Measurements from ENCODE around the gene DACH1. TPM values are rescaled to one million over a fixed set of nuclear protein-coding genes. Genes with fewer than 3 reads are reported as not detected.

DACH1 gene
- total RNA-seq, 1 donor from 2014 or later = not detected

DNA sequence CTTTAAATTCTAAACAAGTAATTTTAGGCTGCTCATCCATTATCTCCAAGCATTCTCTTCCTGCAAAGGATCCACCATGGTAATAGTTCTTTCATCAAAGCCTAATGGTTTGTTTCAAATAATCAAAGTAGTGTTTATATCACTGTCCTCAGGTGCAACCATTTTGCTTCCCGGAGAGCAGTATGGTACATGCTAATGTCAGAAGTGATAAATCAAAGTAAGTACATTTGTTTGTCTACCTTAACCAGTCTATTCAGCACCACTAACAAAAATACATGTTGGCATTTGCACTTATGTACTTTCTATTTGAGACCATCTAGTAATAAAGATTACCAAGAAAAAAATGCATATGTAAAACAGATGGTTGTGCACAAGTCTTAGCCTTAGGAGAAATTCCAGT lies 37.5 kb downstream of the DACH1 start:
- peaks cover 7% of the 10 kb centered on the region for H3K27me3 Mint-ChIP-seq
- no peak for DNase-seq
- no peak overlapping the region for H3K27ac Mint-ChIP-seq
- H3K4me1 Mint-ChIP-seq = peaks cover 5% of the 10 kb centered on the region
- intact Hi-C loops (cut with micrococcal nuclease) = no loop called here
- no peak overlapping the region for H3K4me3 Mint-ChIP-seq
- no peaks in the 10 kb centered on the region for H3K36me3 Mint-ChIP-seq (ENCODE audit: low read depth)
- H3K9me3 Mint-ChIP-seq = no peaks in the 10 kb centered on the region

- Mint-ChIP-seq H3K27me3 (peaks cover 7% of the 10 kb centered on the region), H3K4me1 (peaks cover 5% of the 10 kb centered on the region), H3K27ac (no peak overlapping the region), H3K36me3 (ENCODE audit: low read depth) (no peaks in the 10 kb centered on the region), H3K4me3 (no peak overlapping the region), H3K9me3 (no peaks in the 10 kb centered on the region)
- no peak for DNase-seq
- intact Hi-C loops (cut with micrococcal nuclease) = no loop called here
Observed at GRCh38 chr13:71828564-71828963, 38.4 kb downstream of the DACH1 start.

DNA sequence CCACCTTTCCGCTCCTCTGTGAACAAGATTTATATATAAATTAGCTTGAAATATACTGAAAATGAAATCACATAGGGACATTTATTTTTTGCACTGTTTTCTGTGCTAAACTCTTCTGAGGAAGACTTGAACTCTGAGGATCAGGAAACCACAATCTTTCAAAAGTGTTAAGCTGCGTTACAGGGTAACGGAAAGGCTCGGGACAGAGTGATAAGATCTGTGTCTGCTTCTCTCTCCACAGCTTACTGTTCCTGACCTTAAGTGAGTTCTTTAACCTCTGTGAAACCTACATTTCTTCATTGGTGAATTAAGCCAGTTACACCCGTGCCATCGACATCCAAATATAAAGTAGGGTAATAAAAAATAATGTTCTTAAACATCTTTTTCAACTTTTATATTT lies 38.9 kb downstream of the DACH1 start:
- intact Hi-C loops (cut with micrococcal nuclease) = no loop called here
- no peak overlapping the region for H3K27ac Mint-ChIP-seq
- H3K9me3 Mint-ChIP-seq = no peaks in the 10 kb centered on the region
- H3K4me3 Mint-ChIP-seq = no peak overlapping the region
- DNase-seq = no peak
- peaks cover 7% of the 10 kb centered on the region for H3K27me3 Mint-ChIP-seq
- peaks cover 5% of the 10 kb centered on the region for H3K4me1 Mint-ChIP-seq
- H3K36me3 Mint-ChIP-seq (ENCODE audit: low read depth) = no peaks in the 10 kb centered on the region

DNA sequence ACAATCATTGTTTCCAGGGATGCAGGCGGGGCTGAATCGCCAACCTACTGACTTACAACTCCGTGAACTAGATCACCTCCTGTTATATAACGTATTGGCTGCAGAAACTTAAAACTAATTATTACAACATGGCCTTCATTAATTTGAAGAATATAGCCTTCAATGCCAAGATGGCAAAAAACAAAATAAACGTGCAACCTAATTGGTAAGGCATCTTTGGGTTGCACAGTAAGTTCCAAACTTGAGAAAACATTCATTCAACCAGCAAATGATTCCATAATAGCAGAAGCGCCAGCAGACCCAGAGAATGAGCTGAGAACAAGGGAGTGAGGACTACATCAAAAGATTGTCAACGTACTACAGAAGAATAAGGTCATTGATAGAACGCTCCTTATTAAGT lies 39.8 kb downstream of the DACH1 start:
- H3K4me1 Mint-ChIP-seq = peaks cover 5% of the 10 kb centered on the region
- DNase-seq = no peak
- H3K27ac Mint-ChIP-seq = no peak overlapping the region
- no peaks in the 10 kb centered on the region for H3K9me3 Mint-ChIP-seq
- intact Hi-C loops (cut with micrococcal nuclease) = no loop called here
- H3K36me3 Mint-ChIP-seq (ENCODE audit: low read depth) = no peaks in the 10 kb centered on the region
- no peak overlapping the region for H3K4me3 Mint-ChIP-seq
- H3K27me3 Mint-ChIP-seq = peaks cover 7% of the 10 kb centered on the region

DNA sequence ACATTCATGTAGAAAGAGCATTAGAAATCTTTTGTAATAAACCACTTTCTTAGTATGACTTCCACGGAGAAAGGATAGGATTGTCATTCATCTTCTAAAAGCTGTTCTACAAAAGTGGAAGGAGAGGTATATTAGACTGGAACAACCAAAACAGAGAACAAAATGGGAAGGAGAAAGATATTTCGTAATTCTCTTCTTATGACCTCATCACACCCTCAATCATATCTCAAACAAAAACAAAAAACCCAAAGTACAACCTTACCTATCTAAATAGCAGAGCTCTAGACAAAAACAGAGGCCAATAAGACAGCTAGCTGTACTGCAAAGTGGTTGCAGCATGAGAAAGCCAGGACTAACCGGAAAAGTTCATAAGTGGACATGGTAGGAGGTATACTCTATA lies 46.3 kb downstream of the DACH1 start:
- Mint-ChIP-seq H3K4me1 (no peaks in the 10 kb centered on the region), H3K4me3 (no peak overlapping the region), H3K36me3 (ENCODE audit: low read depth) (no peaks in the 10 kb centered on the region), H3K9me3 (no peaks in the 10 kb centered on the region), H3K27me3 (no peaks in the 10 kb centered on the region), H3K27ac (no peak overlapping the region)
- no peak for DNase-seq
- intact Hi-C loops (cut with micrococcal nuclease) = no loop called here

DNA sequence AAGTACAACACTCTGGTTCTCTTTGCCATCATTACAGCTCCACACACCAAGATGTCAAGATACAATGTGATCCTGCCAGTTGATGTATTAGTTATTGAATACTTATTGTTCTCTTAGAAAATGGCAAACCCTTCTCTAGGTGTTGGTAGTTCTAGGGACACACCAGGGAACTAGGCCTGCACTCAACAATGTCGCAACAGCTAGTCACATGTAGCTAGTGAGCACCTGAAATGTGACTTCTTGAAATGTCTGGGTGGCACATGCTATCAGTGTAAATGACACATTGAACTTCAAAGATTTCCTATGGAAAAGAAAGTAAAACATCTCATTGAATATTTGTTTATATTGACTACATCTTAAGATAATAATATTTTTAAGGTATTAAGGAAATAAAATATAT lies 49.7 kb downstream of the DACH1 start:
- H3K27me3 Mint-ChIP-seq = no peaks in the 10 kb centered on the region
- H3K9me3 Mint-ChIP-seq = no peaks in the 10 kb centered on the region
- intact Hi-C loops (cut with micrococcal nuclease) = no loop called here
- no peaks in the 10 kb centered on the region for H3K4me1 Mint-ChIP-seq
- no peak overlapping the region for H3K27ac Mint-ChIP-seq
- DNase-seq = no peak
- no peaks in the 10 kb centered on the region for H3K36me3 Mint-ChIP-seq (ENCODE audit: low read depth)
- no peak overlapping the region for H3K4me3 Mint-ChIP-seq

DNA sequence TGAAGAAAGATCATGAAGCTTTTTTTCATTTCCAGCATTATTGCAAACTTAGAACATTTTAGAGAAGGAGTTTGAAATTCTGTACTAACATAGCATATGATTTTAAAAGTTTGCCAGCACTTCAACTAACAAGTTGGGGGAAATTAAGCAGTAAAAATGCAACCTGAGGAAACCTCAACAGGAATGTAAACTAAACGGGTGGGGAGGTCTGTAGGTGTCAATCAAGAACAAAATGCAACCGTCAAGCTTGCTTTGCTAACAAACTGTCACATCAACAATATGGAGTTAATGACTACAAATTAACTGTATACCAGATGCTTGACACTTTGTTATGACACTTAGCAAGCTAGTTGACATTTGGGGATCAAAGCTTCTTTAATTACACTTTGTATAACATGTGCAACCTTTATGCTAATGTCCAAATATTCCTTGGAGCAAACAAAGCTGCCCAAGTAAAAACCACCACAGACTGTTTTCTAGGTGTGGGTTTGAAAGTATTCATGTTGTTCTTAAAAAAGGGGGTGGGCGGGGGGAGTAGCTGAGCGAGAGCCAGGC lies 52.1 kb downstream of the DACH1 start:
- DNase-seq = no peak
- no peaks in the 10 kb centered on the region for H3K36me3 Mint-ChIP-seq (ENCODE audit: low read depth)
- H3K4me3 Mint-ChIP-seq = no peak overlapping the region
- H3K9me3 Mint-ChIP-seq = no peaks in the 10 kb centered on the region
- H3K27ac Mint-ChIP-seq = no peak overlapping the region
- H3K4me1 Mint-ChIP-seq = no peaks in the 10 kb centered on the region
- intact Hi-C loops (cut with micrococcal nuclease) = no loop called here
- no peaks in the 10 kb centered on the region for H3K27me3 Mint-ChIP-seq

- no peaks in the 10 kb centered on the region for H3K27me3 Mint-ChIP-seq
- DNase-seq = no peak
- H3K36me3 Mint-ChIP-seq (ENCODE audit: low read depth) = no peaks in the 10 kb centered on the region
- H3K9me3 Mint-ChIP-seq = no peaks in the 10 kb centered on the region
- no peaks in the 10 kb centered on the region for H3K4me1 Mint-ChIP-seq
- intact Hi-C loops (cut with micrococcal nuclease) = no loop called here
- no peak overlapping the region for H3K4me3 Mint-ChIP-seq
- no peak overlapping the region for H3K27ac Mint-ChIP-seq
Observed at GRCh38 chr13:71813187-71813586, 53.8 kb downstream of the DACH1 start.

DNA sequence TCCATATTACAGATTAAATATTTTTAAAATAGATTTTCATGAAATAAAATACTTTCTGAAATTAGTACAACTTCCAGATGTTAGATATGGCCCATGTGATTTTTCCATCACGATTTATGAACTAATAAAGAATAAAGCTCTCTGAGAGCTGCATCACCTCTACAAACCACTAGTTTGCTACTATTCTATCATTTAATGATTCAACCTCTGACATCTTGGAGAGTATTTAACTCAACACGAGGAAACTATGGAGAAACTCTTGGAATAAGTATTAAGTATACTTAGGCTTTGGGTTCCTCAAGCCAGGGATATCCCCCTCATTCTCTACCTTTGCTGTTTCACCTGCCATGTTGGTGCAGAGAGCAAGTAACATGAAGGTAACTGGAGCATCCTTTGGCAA lies 55.7 kb downstream of the DACH1 start:
- no peaks in the 10 kb centered on the region for H3K4me1 Mint-ChIP-seq
- DNase-seq = no peak
- intact Hi-C loops (cut with micrococcal nuclease) = no loop called here
- no peaks in the 10 kb centered on the region for H3K9me3 Mint-ChIP-seq
- H3K4me3 Mint-ChIP-seq = no peak overlapping the region
- no peaks in the 10 kb centered on the region for H3K36me3 Mint-ChIP-seq (ENCODE audit: low read depth)
- no peaks in the 10 kb centered on the region for H3K27me3 Mint-ChIP-seq
- H3K27ac Mint-ChIP-seq = no peak overlapping the region

DNA sequence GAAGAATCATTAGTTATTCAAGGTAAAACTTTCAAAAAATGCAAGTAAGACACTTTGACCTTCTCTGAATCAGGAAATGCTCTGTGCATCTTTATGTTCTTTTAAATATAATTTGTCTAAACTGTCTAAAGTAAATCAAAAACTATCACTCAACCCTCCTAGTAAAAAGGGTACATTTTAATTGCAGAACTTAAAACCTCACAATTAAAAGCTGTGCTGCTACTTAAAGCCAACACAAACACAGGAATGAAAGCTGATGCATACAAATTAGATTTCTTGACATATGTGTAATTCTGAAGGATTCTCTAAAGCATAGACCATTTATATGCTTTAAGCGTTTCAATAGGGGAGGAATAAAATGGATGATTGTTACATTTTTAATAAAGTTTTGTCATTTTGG lies 58.3 kb downstream of the DACH1 start:
- H3K9me3 Mint-ChIP-seq = no peaks in the 10 kb centered on the region
- H3K4me1 Mint-ChIP-seq = no peaks in the 10 kb centered on the region
- no peaks in the 10 kb centered on the region for H3K27me3 Mint-ChIP-seq
- H3K27ac Mint-ChIP-seq = no peak overlapping the region
- H3K36me3 Mint-ChIP-seq (ENCODE audit: low read depth) = no peaks in the 10 kb centered on the region
- no peak for DNase-seq
- intact Hi-C loops (cut with micrococcal nuclease) = no loop called here
- no peak overlapping the region for H3K4me3 Mint-ChIP-seq

DNA sequence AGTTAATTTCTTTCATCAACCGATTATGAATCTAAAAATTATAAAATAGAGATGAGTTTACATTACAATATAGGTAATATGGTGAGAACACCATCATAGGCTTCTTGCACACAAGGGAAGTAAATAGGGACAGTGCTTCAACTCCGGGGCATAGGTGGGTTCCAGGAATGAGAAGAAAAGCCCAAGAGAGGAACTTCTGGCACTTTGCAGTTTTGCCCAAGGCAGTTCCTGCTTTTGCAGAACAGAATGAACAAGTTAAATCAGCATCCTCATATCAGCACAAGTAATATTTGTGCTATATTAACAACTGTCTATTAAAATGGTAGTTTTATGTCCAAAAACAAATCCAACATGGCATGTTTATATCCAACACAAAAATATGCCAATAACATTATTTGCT lies 60.1 kb downstream of the DACH1 start:
- H3K36me3 Mint-ChIP-seq (ENCODE audit: low read depth) = no peaks in the 10 kb centered on the region
- no peak overlapping the region for H3K4me3 Mint-ChIP-seq
- intact Hi-C loops (cut with micrococcal nuclease) = no loop called here
- H3K27ac Mint-ChIP-seq = no peak overlapping the region
- H3K4me1 Mint-ChIP-seq = no peaks in the 10 kb centered on the region
- H3K27me3 Mint-ChIP-seq = no peaks in the 10 kb centered on the region
- no peak for DNase-seq
- no peaks in the 10 kb centered on the region for H3K9me3 Mint-ChIP-seq

DNA sequence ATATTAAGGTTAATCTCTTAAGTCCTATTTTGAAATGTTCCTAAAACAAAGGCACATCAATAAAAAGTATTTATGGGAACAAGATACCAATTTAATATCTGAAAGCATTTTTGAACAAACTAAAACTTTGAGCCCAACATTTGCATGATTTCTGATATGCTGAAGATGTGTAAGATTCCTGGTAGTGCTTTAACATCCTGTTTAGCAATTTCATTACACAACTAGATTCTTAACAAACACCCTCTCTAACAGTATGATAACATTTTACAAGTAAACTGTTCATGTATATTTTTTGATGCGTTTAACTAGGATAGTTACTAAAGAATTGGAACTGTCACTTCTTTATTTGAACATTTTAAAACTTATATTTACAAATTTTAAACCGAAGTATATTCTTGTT lies 63.9 kb downstream of the DACH1 start:
- DNase-seq = no peak
- H3K9me3 Mint-ChIP-seq = no peaks in the 10 kb centered on the region
- H3K4me3 Mint-ChIP-seq = no peak overlapping the region
- intact Hi-C loops (cut with micrococcal nuclease) = no loop called here
- no peak overlapping the region for H3K27ac Mint-ChIP-seq
- H3K27me3 Mint-ChIP-seq = no peaks in the 10 kb centered on the region
- no peaks in the 10 kb centered on the region for H3K36me3 Mint-ChIP-seq (ENCODE audit: low read depth)
- no peaks in the 10 kb centered on the region for H3K4me1 Mint-ChIP-seq

- intact Hi-C loops (cut with micrococcal nuclease) = no loop called here
- no peaks in the 10 kb centered on the region for H3K36me3 Mint-ChIP-seq (ENCODE audit: low read depth)
- no peak overlapping the region for H3K27ac Mint-ChIP-seq
- no peak for DNase-seq
- H3K4me3 Mint-ChIP-seq = no peak overlapping the region
- no peaks in the 10 kb centered on the region for H3K9me3 Mint-ChIP-seq
- H3K4me1 Mint-ChIP-seq = no peaks in the 10 kb centered on the region
- no peaks in the 10 kb centered on the region for H3K27me3 Mint-ChIP-seq
Observed at GRCh38 chr13:71801781-71802180, 65.2 kb downstream of the DACH1 start.

DNA sequence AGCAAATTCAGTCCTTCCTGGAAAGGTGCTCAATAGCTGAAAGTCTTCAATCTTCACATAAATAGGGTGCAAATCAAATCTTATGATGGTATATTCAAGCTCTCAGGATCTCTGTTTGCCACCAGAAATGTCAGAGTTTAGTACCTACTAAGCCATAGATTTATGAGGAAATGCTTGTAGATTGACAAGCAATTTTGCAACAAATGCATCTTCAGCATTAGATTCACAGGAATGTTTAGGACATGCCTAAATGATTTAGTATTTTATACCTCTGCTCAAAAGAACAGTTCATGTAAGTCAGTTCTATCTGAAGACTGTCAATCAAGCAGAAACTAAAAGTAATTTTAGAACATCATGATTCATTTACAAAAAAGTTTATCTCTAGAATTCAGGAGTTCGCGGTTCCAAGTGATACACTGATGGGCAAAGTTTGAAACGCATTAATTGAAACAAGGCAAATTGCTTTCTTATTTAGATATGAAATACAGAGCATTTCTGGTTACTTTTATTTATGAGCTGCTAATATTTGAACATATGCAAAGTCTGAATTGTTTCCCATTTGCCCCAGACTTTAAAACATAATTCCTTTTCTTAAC lies 65.7 kb downstream of the DACH1 start:
- Mint-ChIP-seq H3K4me1 (no peaks in the 10 kb centered on the region), H3K27ac (no peak overlapping the region), H3K9me3 (no peaks in the 10 kb centered on the region), H3K27me3 (no peaks in the 10 kb centered on the region), H3K4me3 (no peak overlapping the region), H3K36me3 (ENCODE audit: low read depth) (no peaks in the 10 kb centered on the region)
- DNase-seq = no peak
- intact Hi-C loops (cut with micrococcal nuclease) = no loop called here

DNA sequence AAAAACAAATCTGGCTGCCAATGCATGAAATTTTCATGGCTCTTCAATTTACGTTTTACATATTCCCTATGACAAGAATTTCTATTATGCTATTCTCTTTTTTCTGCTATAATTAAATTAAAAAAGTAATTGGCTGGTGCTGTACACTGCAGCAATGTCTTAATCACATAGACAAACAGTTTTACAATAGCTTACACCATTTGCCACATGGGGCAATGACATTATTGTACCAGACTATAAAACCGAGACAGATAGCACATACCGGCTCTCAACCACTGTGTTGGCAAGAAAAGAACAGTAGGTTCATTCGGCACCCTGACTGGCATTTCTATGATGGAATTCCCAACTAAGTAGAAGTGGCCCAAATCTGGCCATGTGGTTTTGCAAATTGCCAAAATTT lies 67.7 kb downstream of the DACH1 start:
- Mint-ChIP-seq H3K4me3 (no peak overlapping the region), H3K9me3 (no peaks in the 10 kb centered on the region), H3K4me1 (no peaks in the 10 kb centered on the region), H3K27ac (no peak overlapping the region), H3K27me3 (no peaks in the 10 kb centered on the region), H3K36me3 (ENCODE audit: low read depth) (no peaks in the 10 kb centered on the region)
- intact Hi-C loops (cut with micrococcal nuclease) = no loop called here
- DNase-seq = no peak

Data from activated CD4-positive, alpha-beta T cell treated with anti-CD3 and anti-CD28 coated beads, Interleukin-2, amount 10 ng/mL, durations not matched to agents 24 days and 14 days (primary cell).